K562 (cell line): Measurements from ENCODE around the gene MED13L. TPM values are rescaled to one million over a fixed set of nuclear protein-coding genes. Genes with fewer than 3 reads are reported as not detected.

Source experiments
- ATF2 ChIP-seq: sonication (generic); formaldehyde crosslinking; IDR thresholded peaks from 2 replicates; pipeline ENCODE4 v1.8.1; 2022; ENCODE audit warnings: missing genetic modification reagents
- CBX8 ChIP-seq: fragments of 200-600 bp; sonication (generic); IDR thresholded peaks from 2 replicates; pipeline ENCODE4 v1.6.1; 2012; ENCODE audit warnings: borderline replicate concordance, mixed run types, low read depth, mild to moderate bottlenecking, moderate library complexity, mixed read lengths, low read length, control low read depth, inconsistent platforms; ENCODE audit not compliant: poor library complexity, severe bottlenecking; ENCODE audit errors: extremely low read depth
- CREBBP ChIP-seq: IDR thresholded peaks from one replicate; pipeline ENCODE4 v1.6.1; 2012; ENCODE audit warnings: low read depth, mild to moderate bottlenecking, control low read depth, inconsistent platforms, low read length
- DMBX1 ChIP-seq: fragments of 250-450 bp; sonication (Bioruptor Pico); IDR thresholded peaks from 2 replicates; pipeline ENCODE4 v1.8.0; 2022; ENCODE audit warnings: inconsistent platforms, mild to moderate bottlenecking, moderate library complexity, borderline replicate concordance
- ERF ChIP-seq: fragments of 450-650 bp; formaldehyde crosslinking; IDR thresholded peaks from 2 replicates; pipeline ENCODE4 v1.4.0; 2020; ENCODE audit warnings: mild to moderate bottlenecking, mixed read lengths
- EWSR1 ChIP-seq: fragments of 450-650 bp; IDR thresholded peaks from 2 replicates; pipeline ENCODE4 v1.6.1; 2018; ENCODE audit warnings: borderline replicate concordance, mild to moderate bottlenecking, low read depth, moderate library complexity; ENCODE audit not compliant: partially characterized antibody
- HDAC8 ChIP-seq: fragments of 450-650 bp; IDR thresholded peaks from 2 replicates; pipeline ENCODE4 v1.6.1; 2016; ENCODE audit warnings: mild to moderate bottlenecking, missing genetic modification characterization, moderate library complexity, missing compliant biosample characterization
- HOXB6 ChIP-seq: fragments of 250-450 bp; sonication (Bioruptor Pico); IDR thresholded peaks from 2 replicates; pipeline ENCODE4 v1.5.1; 2022; ENCODE audit warnings: mild to moderate bottlenecking, borderline replicate concordance
- KDM5B ChIP-seq: fragments of 200-600 bp; sonication (generic); IDR thresholded peaks from 2 replicates; pipeline ENCODE4 v1.6.1; 2012; ENCODE audit warnings: low read depth, mild to moderate bottlenecking, moderate library complexity, low read length, control low read depth, inconsistent platforms; ENCODE audit not compliant: insufficient replicate concordance
- MECOM ChIP-seq: fragments of 250-450 bp; sonication (Bioruptor Pico); IDR thresholded peaks from 2 replicates; pipeline ENCODE4 v1.8.0; 2022; ENCODE audit warnings: inconsistent platforms
- NBN ChIP-seq: fragments of 450-650 bp; IDR thresholded peaks from 2 replicates; pipeline ENCODE4 v1.6.1; 2016; ENCODE audit warnings: low read depth, mild to moderate bottlenecking
- NR4A1 ChIP-seq, 2 experiments: fragments of 250-450 bp in 1 of 2; fragments of 450-650 bp in 1 of 2; sonication (Bioruptor Pico) in 1 of 2; IDR thresholded peaks; 2 replicates each; pipeline versions ENCODE4 v1.4.0 to v1.6.1; 2016 to 2020; ENCODE audit warnings: mild to moderate bottlenecking in 2 of 2, missing compliant biosample characterization in 1 of 2, missing genetic modification characterization in 1 of 2, moderate library complexity in 1 of 2
- PHF20 ChIP-seq: fragments of 450-650 bp; IDR thresholded peaks from 2 replicates; pipeline ENCODE4 v1.6.1; 2018; ENCODE audit not compliant: partially characterized antibody
- RBM22 ChIP-seq: fragments of 200-400 bp; formaldehyde crosslinking; IDR thresholded peaks from 2 replicates; pipeline ENCODE4 v1.6.1; 2018; ENCODE audit warnings: low read length, low read depth; ENCODE audit not compliant: poor library complexity, severe bottlenecking
- SRSF9 ChIP-seq: fragments of 200-400 bp; formaldehyde crosslinking; IDR thresholded peaks from 2 replicates; pipeline ENCODE4 v1.6.1; 2017; ENCODE audit warnings: low read depth, low read length, borderline replicate concordance
- TAF15 ChIP-seq: fragments of 200-400 bp; formaldehyde crosslinking; IDR thresholded peaks from 2 replicates; pipeline ENCODE4 v1.6.1; 2017; ENCODE audit warnings: mild to moderate bottlenecking, low read depth, low read length, moderate library complexity
- TFE3 ChIP-seq: fragments of 450-650 bp; formaldehyde crosslinking; IDR thresholded peaks from 2 replicates; pipeline ENCODE4 v1.4.0; 2020; ENCODE audit warnings: mild to moderate bottlenecking, mixed read lengths
- ZNF232 ChIP-seq: sonication (generic); formaldehyde crosslinking; IDR thresholded peaks from 2 replicates; pipeline ENCODE4 v1.8.0; 2022; ENCODE audit warnings: mild to moderate bottlenecking, missing genetic modification reagents
- ZNF239 ChIP-seq: fragments of 250-450 bp; sonication (Bioruptor Pico); IDR thresholded peaks from 2 replicates; pipeline ENCODE4 v1.4.0; 2020; ENCODE audit warnings: mild to moderate bottlenecking
- ZNF445 ChIP-seq: fragments of 250-450 bp; sonication (Bioruptor Pico); IDR thresholded peaks from 2 replicates; pipeline ENCODE4 v1.4.0; 2020; ENCODE audit warnings: low read depth, mild to moderate bottlenecking, moderate library complexity
- ZNF76 ChIP-seq: fragments of 250-450 bp; sonication (Bioruptor Pico); IDR thresholded peaks from 2 replicates; pipeline ENCODE4 v1.4.0; 2020; ENCODE audit warnings: mild to moderate bottlenecking, moderate library complexity, borderline replicate concordance
- ZNF79 ChIP-seq: fragments of 250-450 bp; sonication (Bioruptor Pico); IDR thresholded peaks from 2 replicates; pipeline ENCODE4 v1.4.0; 2020; ENCODE audit warnings: low read depth, mild to moderate bottlenecking, moderate library complexity
- polyA plus RNA-seq, 8 experiments: library from polyadenylated mRNA; depleted of rRNA in 4 of 8; stranded (reverse) in 5 of 8; unstranded in 3 of 8; fragments of >200 nt; fragmentation: Nextera tagmentation in 2 of 8; fragmentation: Illumina TruSeq in 1 of 8; extraction: Ambion mirVana in 2 of 8; extraction: Trizol in 1 of 8; gene quantifications; 2 replicates each; pipeline versions ENCODE4 v1.2.1 to v1.2.3, GENCODE V29; 2011 to 2014; ENCODE audit warnings: inconsistent platforms in 1 of 8, missing spikeins in 1 of 8
- total RNA-seq, 7 experiments: library from RNA; depleted of rRNA in 6 of 7; stranded (reverse); fragments of >200 nt in 6 of 7; fragmentation: Illumina TruSeq in 2 of 7; extraction: Trizol in 2 of 7; gene quantifications; 2 replicates each; pipeline versions ENCODE4 v1.2.1 to v1.2.3, GENCODE V29; 2011 to 2021; ENCODE audit warnings: low replicate concordance in 1 of 7
- TF ChIP-seq, protein P1 (sequence below): IDR thresholded peaks from 2 replicates; pipeline ENCODE4 v1.6.1; 2011; ENCODE audit not compliant: insufficient read length; ENCODE audit errors: extremely low read depth

The MED13L gene
- total and polyA plus RNA-seq, 9 of the 15 experiments (the other 6 are each of a cell fraction or from before 2014, with no cell fraction given) = 13.4 to 90.3 (median 36.9) TPM

GRCh38 chr12:116282371-116283286, 5.1 kb upstream of the MED13L start (continued):
- TF ChIP-seq HOXB6 (CRISPR knock-in tag) (no peak), NR4A1 (CRISPR knock-in tag; IDR thresholded peaks at IDR 0.05) (no peak), NR4A1 (tag; IDR thresholded peaks at IDR 0.05) (no peak), TFE3 (CRISPR knock-in tag) (no peak), HDAC8 (tag) (0 out of 2 replicates have a peak, but pooled peaks have one; percentile 18), TAF15 (no peak), EWSR1 (no peak), MECOM (CRISPR knock-in tag) (no peak), DMBX1 (CRISPR knock-in tag) (no peak), RBM22 (no peak), SRSF9 (no peak), ZNF79 (CRISPR knock-in tag) (no peak), CREBBP (no peak), ZNF445 (CRISPR knock-in tag) (no peak), CBX8 (no peak), KDM5B (no peak), ZNF232 (CRISPR knock-in tag) (no peak), PHF20 (no peak), ZNF239 (CRISPR knock-in tag) (no peak), NBN (no peak; the same call in 1 of the 2 replicates), ZNF76 (no peak), ATF2 (CRISPR knock-in tag) (no peak), ERF (CRISPR knock-in tag) (no peak)
- TF ChIP-seq, protein P1, sequence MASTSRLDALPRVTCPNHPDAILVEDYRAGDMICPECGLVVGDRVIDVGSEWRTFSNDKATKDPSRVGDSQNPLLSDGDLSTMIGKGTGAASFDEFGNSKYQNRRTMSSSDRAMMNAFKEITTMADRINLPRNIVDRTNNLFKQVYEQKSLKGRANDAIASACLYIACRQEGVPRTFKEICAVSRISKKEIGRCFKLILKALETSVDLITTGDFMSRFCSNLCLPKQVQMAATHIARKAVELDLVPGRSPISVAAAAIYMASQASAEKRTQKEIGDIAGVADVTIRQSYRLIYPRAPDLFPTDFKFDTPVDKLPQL = no peak
